ACC112 (cell line): Measurements from ENCODE around the gene ZNF529.

Experiments
- H2AFZ ChIP-seq: fragments of 200-600 bp; sonication (generic); one replicate; pipeline ENCODE4 v1.6.0; 2017; ENCODE audit warnings: antibody characterized with exemption, low read length; ENCODE audit not compliant: unreplicated experiment
- H3K27ac ChIP-seq: fragments of 200-600 bp; sonication (generic); 2 replicates; pipeline ENCODE4 v1.5.1; 2014; ENCODE audit warnings: low read depth, mild to moderate bottlenecking, antibody characterized with exemption, low read length, moderate library complexity
- H3K27me3 ChIP-seq: fragments of 200-600 bp; sonication (generic); 2 replicates; pipeline ENCODE4 v1.6.1; 2014; ENCODE audit warnings: mild to moderate bottlenecking, antibody characterized with exemption, low read length, moderate library complexity, mixed read lengths; ENCODE audit not compliant: insufficient read depth
- H3K36me3 ChIP-seq: fragments of 200-600 bp; sonication (generic); 2 replicates; pipeline ENCODE4 v1.6.1; 2016; ENCODE audit warnings: mild to moderate bottlenecking, antibody characterized with exemption, low read length, moderate library complexity, mixed read lengths; ENCODE audit not compliant: insufficient read depth
- H3K4me1 ChIP-seq: fragments of 200-600 bp; sonication (generic); one replicate; pipeline ENCODE4 v1.6.1; 2016; ENCODE audit warnings: low read length, mixed read lengths; ENCODE audit not compliant: insufficient read depth, unreplicated experiment, control insufficient read depth
- H3K4me3 ChIP-seq: fragments of 200-600 bp; sonication (generic); 2 replicates; pipeline ENCODE4 v1.5.1; 2014; ENCODE audit warnings: mild to moderate bottlenecking, low read depth, low read length
- H3K79me2 ChIP-seq: fragments of 200-600 bp; sonication (generic); one replicate; pipeline ENCODE4 v1.6.0; 2016; ENCODE audit warnings: low read length; ENCODE audit not compliant: control insufficient read depth, unreplicated experiment, insufficient read depth

Gene ZNF529

GRCh38 chr19:36508325-36508724, 64.8 kb downstream of the ZNF529 start:
- peaks cover 4% of the 10 kb centered on the region; the same call in 1 of the 2 replicates for H3K36me3 ChIP-seq
- H3K4me1 ChIP-seq, result no peaks in the 10 kb centered on the region
- H3K4me3 ChIP-seq, result no peak overlapping the region
- H3K79me2 ChIP-seq, result no peaks in the 10 kb centered on the region
- no peak overlapping the region for H3K27ac ChIP-seq
- H3K27me3 ChIP-seq, result no peaks in the 10 kb centered on the region
- no peak overlapping the region for H2AFZ ChIP-seq

GRCh38 chr19:36501973-36502372, 71.1 kb downstream of the ZNF529 start:
- Histone ChIP-seq H3K4me3 (no peak overlapping the region), H3K4me1 (no peaks in the 10 kb centered on the region), H3K79me2 (no peaks in the 10 kb centered on the region), H2AFZ (no peak overlapping the region), H3K36me3 (no peaks in the 10 kb centered on the region), H3K27me3 (no peaks in the 10 kb centered on the region), H3K27ac (no peak overlapping the region)

GRCh38 chr19:36497001-36497400, 76.1 kb downstream of the ZNF529 start:
- H3K27ac ChIP-seq, result no peak overlapping the region
- H2AFZ ChIP-seq, result no peak overlapping the region
- no peaks in the 10 kb centered on the region for H3K27me3 ChIP-seq
- H3K79me2 ChIP-seq, result no peaks in the 10 kb centered on the region
- H3K4me3 ChIP-seq, result no peak overlapping the region
- no peaks in the 10 kb centered on the region for H3K36me3 ChIP-seq
- H3K4me1 ChIP-seq, result no peaks in the 10 kb centered on the region
